Coronary artery (tissue), 2 donors: ENCODE data around the gene DYNLT5.

Experiments
- DNase-seq: peaks from one replicate; pipeline ENCODE4 v3.0.0-alpha.2; 2017; ENCODE audit warnings: low spot score
- H3K27ac ChIP-seq, 2 donors: fragments of 200-600 bp; sonication (generic); one replicate each; pipeline ENCODE4 v1.5.1; 2016 to 2019
- H3K4me3 ChIP-seq: fragments of 200-600 bp; sonication (generic); 2 replicates; pipeline ENCODE4 v1.5.1; 2016; ENCODE audit warnings: mild to moderate bottlenecking, moderate library complexity
- TF ChIP-seq, protein P1 (sequence below): fragments of 200-600 bp; sonication (generic); IDR thresholded peaks from one replicate; pipeline ENCODE4 v1.5.1; 2019; ENCODE audit warnings: antibody characterized with exemption

The DYNLT5 gene, protein sequence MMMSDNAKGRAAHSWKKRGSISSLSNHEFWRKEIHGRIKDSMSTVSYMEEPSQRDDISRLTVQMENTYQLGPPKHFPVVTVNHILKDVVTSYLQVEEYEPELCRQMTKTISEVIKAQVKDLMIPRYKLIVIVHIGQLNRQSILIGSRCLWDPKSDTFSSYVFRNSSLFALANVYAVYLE

DNA sequence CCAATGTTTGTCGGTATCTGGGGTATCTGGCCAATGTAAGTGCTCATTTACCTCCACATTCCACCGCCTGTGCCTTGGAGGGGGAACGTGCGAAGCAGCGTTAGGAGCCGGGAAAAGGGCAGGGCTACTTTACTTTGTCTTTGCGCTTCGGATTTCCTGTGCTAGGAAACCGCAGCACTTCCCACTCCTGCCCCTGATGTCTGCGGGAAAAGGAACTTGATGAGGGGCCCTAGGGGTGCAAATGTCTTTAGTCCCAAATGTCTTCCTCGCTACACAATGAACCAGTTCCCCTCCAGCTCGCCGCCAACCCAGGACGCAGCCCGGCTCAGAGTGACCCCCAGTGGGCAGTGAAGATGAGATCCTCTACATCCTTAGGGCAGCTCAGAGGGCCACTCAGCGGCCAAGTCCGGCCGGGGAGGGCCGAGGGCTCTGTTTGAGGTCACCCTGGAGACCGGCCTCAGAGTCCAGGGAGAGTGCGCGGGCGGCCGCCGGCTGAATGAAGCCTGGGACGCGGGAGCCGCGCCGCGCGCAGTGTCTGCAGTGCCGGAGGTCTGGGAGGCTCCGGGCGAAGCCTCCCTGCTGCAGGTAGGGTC is at the start of gene DYNLT5:
Gene DYNLT5 (plus strand): TSS at position 460 of the 593 bp plus-strand sequence. CDS start 2,200 bp downstream, outside the sequence.
- H3K4me3 ChIP-seq: peak within 1 kb of the TSS; percentile 69

GRCh38 chr1:66704177-66704875 is 47.9 kb upstream of the DYNLT5 start:
- DNase-seq: no peak
- Histone ChIP-seq H3K27ac (no peak overlapping the region), H3K4me3 (no peak overlapping the region)
- TF ChIP-seq, protein P1, sequence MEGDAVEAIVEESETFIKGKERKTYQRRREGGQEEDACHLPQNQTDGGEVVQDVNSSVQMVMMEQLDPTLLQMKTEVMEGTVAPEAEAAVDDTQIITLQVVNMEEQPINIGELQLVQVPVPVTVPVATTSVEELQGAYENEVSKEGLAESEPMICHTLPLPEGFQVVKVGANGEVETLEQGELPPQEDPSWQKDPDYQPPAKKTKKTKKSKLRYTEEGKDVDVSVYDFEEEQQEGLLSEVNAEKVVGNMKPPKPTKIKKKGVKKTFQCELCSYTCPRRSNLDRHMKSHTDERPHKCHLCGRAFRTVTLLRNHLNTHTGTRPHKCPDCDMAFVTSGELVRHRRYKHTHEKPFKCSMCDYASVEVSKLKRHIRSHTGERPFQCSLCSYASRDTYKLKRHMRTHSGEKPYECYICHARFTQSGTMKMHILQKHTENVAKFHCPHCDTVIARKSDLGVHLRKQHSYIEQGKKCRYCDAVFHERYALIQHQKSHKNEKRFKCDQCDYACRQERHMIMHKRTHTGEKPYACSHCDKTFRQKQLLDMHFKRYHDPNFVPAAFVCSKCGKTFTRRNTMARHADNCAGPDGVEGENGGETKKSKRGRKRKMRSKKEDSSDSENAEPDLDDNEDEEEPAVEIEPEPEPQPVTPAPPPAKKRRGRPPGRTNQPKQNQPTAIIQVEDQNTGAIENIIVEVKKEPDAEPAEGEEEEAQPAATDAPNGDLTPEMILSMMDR: no peak

More for the DNA sequence above, at the start of gene DYNLT5:
- TF ChIP-seq, protein P1: no peak
- H3K27ac ChIP-seq: no peak within 1 kb of the TSS
- DNase-seq: peak; percentile 74

DNA sequence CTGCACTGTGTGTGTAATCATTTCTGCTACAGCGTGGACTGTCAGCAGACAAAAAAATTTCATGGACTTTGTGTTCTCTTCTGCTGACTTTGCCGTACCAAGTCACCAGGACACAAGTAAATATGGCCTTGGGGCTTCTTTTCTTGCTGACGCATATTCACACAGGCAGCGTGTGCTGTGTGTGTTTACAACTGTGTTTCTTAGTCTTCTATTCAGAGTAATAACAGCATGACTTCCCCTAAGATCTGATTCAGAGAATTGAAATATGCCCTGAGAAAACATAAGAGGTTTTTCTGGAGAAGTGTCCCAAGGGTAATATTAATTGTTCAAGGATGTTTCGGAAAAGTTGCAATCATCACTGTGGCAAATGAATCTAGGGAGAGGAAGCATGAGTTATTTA is 47.1 kb upstream of the DYNLT5 start:
- H3K27ac ChIP-seq: no peak overlapping the region
- TF ChIP-seq, protein P1: no peak
- no peak for DNase-seq

DNA sequence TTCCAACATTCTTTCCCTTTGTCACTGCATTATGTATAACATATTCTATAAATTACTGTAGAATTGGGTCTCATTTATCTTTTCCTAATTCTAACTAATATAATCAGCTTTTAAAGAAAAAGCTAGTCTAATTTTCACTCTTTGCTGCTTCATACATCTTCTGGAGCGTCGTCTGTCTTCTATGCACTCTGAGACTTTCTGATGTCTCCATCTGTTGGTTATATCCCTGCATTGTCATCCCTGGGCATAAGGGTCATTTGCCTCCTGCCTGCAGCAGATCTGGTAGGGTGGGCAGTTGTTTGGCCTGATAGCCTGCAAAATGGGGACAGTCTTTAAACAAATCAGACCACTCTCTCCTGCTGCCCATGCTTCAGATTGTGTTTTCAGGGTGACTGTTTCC is 40.8 kb upstream of the DYNLT5 start:
- Histone ChIP-seq H3K27ac (no peak overlapping the region), H3K4me3 (no peak overlapping the region)
- no peak for DNase-seq
- TF ChIP-seq, protein P1: no peak

More for the DNA sequence above, 47.1 kb upstream of the DYNLT5 start:
- H3K4me3 ChIP-seq: no peak overlapping the region

- Histone ChIP-seq H3K27ac (no peak overlapping the region), H3K4me3 (no peak overlapping the region)
- DNase-seq: no peak
- TF ChIP-seq, protein P1: no peak
Measured at GRCh38 chr1:66712839-66713238, 39.4 kb upstream of the DYNLT5 start.

DNA sequence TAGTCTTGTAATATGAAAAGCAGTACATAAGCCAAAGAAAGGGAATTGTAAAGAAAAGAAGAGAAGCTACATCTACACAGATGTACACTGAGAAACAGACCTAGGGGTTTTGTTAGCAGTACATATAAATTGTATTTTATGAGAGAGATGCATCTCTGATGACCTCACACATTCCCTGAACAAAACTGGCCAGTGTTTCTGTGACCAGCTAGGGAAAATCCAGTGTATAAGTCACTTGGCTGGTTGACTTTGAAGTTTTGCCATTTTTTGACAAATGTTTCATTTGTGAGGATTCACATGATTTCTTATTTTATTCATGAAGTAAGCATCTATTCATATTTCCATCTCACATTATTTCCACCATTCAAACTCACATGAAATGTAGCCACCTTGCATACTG is 28.3 kb upstream of the DYNLT5 start:
- TF ChIP-seq, protein P1: no peak
- H3K4me3 ChIP-seq: no peak overlapping the region
- no peak for DNase-seq
- no peak overlapping the region for H3K27ac ChIP-seq
